ENCODE results near the gene ITPR2.

Gene ITPR2

GRCh38 chr12:26748741-26749431, 84.1 kb downstream of the ITPR2 start:
- H3K4me3 ChIP-seq (ENCODE audit: low read depth in 1 of 5, low read length in 5 of 5): no peak overlapping the region
- H3K27ac ChIP-seq (ENCODE audit: low read depth, low read length): no peak overlapping the region
- H3K9me3 ChIP-seq (ENCODE audit: control insufficient read depth in 5 of 5, low read length in 5 of 5): no peaks in the 10 kb centered on the region
- H3K9ac ChIP-seq (ENCODE audit: low read length in 5 of 5): no peak overlapping the region
- H3K4me1 ChIP-seq (ENCODE audit: control insufficient read depth in 5 of 5, insufficient read depth in 5 of 5, low read length in 5 of 5): peaks cover 0 to 26% (median 13%) of the 10 kb centered on the region in 5 donors
- H3K36me3 ChIP-seq (ENCODE audit: control insufficient read depth in 5 of 5, insufficient read depth in 5 of 5, low read length in 5 of 5): no peaks in the 10 kb centered on the region
- no peaks in the 10 kb centered on the region for H3K27me3 ChIP-seq (ENCODE audit: control insufficient read depth in 5 of 5, insufficient read depth in 4 of 5, low read length in 5 of 5)

- no peaks in the 10 kb centered on the region for H3K36me3 ChIP-seq (ENCODE audit: control insufficient read depth in 5 of 5, insufficient read depth in 5 of 5, low read length in 5 of 5)
- H3K9me3 ChIP-seq (ENCODE audit: control insufficient read depth in 5 of 5, low read length in 5 of 5): no peaks in the 10 kb centered on the region
- H3K4me1 ChIP-seq (ENCODE audit: control insufficient read depth in 5 of 5, insufficient read depth in 5 of 5, low read length in 5 of 5): peaks cover 0 to 26% (median 13%) of the 10 kb centered on the region in 5 donors
Observed at GRCh38 chr12:26748412-26748740, 84.6 kb downstream of the ITPR2 start.

GRCh38 chr12:26746121-26746714, 86.8 kb downstream of the ITPR2 start:
- no peaks in the 10 kb centered on the region for H3K9me3 ChIP-seq (ENCODE audit: control insufficient read depth in 5 of 5, low read length in 5 of 5)
- no peak overlapping the region for H3K4me3 ChIP-seq (ENCODE audit: low read depth in 1 of 5, low read length in 5 of 5)
- H3K27ac ChIP-seq (ENCODE audit: low read depth, low read length): no peak overlapping the region
- H3K4me1 ChIP-seq (ENCODE audit: control insufficient read depth in 5 of 5, insufficient read depth in 5 of 5, low read length in 5 of 5): peaks cover 0 to 26% (median 13%) of the 10 kb centered on the region in 5 donors
- no peak overlapping the region for H3K9ac ChIP-seq (ENCODE audit: low read length in 5 of 5)
- no peaks in the 10 kb centered on the region for H3K36me3 ChIP-seq (ENCODE audit: control insufficient read depth in 5 of 5, insufficient read depth in 5 of 5, low read length in 5 of 5)
- no peaks in the 10 kb centered on the region for H3K27me3 ChIP-seq (ENCODE audit: control insufficient read depth in 5 of 5, insufficient read depth in 4 of 5, low read length in 5 of 5)

More at GRCh38 chr12:26748412-26748740, 84.6 kb downstream of the ITPR2 start:
- no peak overlapping the region for H3K9ac ChIP-seq (ENCODE audit: low read length in 5 of 5)
- H3K4me3 ChIP-seq (ENCODE audit: low read depth in 1 of 5, low read length in 5 of 5): no peak overlapping the region
- no peaks in the 10 kb centered on the region for H3K27me3 ChIP-seq (ENCODE audit: control insufficient read depth in 5 of 5, insufficient read depth in 4 of 5, low read length in 5 of 5)
- no peak overlapping the region for H3K27ac ChIP-seq (ENCODE audit: low read depth, low read length)

DNA sequence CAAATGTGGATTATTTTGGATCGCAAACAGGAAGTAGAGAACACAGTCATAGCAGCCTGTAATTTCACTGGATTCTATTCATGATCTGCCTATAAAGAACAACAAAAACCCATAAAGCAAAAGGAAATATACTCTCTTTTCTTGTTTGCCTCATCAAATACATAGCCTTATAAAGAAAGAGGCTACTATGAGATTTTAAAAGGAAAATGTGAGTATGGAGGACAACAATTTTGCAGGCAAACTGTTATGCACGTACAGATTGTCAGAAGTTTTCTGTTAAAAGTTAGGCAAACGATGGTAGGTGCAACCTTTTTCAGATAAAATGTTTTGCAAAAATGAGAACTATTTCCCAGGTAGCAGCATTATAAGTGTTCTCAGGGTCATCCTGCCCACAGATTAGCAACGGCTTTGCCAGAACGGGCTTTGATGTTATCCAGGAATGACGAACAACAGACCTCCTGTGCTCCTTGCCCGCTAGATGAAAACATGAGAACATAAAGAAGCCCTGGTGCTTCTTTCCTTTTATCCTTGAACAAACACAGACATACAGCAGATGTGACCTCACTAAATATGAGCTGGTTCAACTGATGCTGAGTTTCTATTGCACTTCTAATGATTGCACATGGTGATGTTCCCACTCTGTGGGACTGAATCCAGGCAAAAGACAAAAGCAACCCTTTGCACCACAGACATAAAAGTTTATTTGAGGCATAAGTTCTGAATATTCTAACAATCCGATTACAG, 88.1 kb downstream of the ITPR2 start:
- H3K4me3 ChIP-seq (ENCODE audit: low read depth in 1 of 5, low read length in 5 of 5): no peak overlapping the region
- no peak overlapping the region for H3K9ac ChIP-seq (ENCODE audit: low read length in 5 of 5)
- H3K9me3 ChIP-seq (ENCODE audit: control insufficient read depth in 5 of 5, low read length in 5 of 5): no peaks in the 10 kb centered on the region
- no peaks in the 10 kb centered on the region for H3K27me3 ChIP-seq (ENCODE audit: control insufficient read depth in 5 of 5, insufficient read depth in 4 of 5, low read length in 5 of 5)
- no peak overlapping the region for H3K27ac ChIP-seq (ENCODE audit: low read depth, low read length)
- H3K36me3 ChIP-seq (ENCODE audit: control insufficient read depth in 5 of 5, insufficient read depth in 5 of 5, low read length in 5 of 5): no peaks in the 10 kb centered on the region
- H3K4me1 ChIP-seq (ENCODE audit: control insufficient read depth in 5 of 5, insufficient read depth in 5 of 5, low read length in 5 of 5): peaks cover 0 to 22% (median 13%) of the 10 kb centered on the region in 5 donors

GRCh38 chr12:26744042-26744626, 88.9 kb downstream of the ITPR2 start:
- no peak overlapping the region for H3K27ac ChIP-seq (ENCODE audit: low read depth, low read length)
- H3K4me1 ChIP-seq (ENCODE audit: control insufficient read depth in 5 of 5, insufficient read depth in 5 of 5, low read length in 5 of 5): peaks cover 0 to 22% (median 13%) of the 10 kb centered on the region in 5 donors
- H3K27me3 ChIP-seq (ENCODE audit: control insufficient read depth in 5 of 5, insufficient read depth in 4 of 5, low read length in 5 of 5): no peaks in the 10 kb centered on the region
- H3K9ac ChIP-seq (ENCODE audit: low read length in 5 of 5): no peak overlapping the region
- H3K9me3 ChIP-seq (ENCODE audit: control insufficient read depth in 5 of 5, low read length in 5 of 5): peaks cover 0 to 3% (median 0%) of the 10 kb centered on the region in 5 donors
- no peaks in the 10 kb centered on the region for H3K36me3 ChIP-seq (ENCODE audit: control insufficient read depth in 5 of 5, insufficient read depth in 5 of 5, low read length in 5 of 5)
- H3K4me3 ChIP-seq (ENCODE audit: low read depth in 1 of 5, low read length in 5 of 5): no peak overlapping the region

GRCh38 chr12:26741584-26742227, 91.3 kb downstream of the ITPR2 start:
- no peaks in the 10 kb centered on the region for H3K36me3 ChIP-seq (ENCODE audit: control insufficient read depth in 5 of 5, insufficient read depth in 5 of 5, low read length in 5 of 5)
- peaks cover 0 to 5% (median 0%) of the 10 kb centered on the region in 5 donors for H3K9me3 ChIP-seq (ENCODE audit: control insufficient read depth in 5 of 5, low read length in 5 of 5)
- no peak overlapping the region for H3K9ac ChIP-seq (ENCODE audit: low read length in 5 of 5)
- no peaks in the 10 kb centered on the region for H3K27me3 ChIP-seq (ENCODE audit: control insufficient read depth in 5 of 5, insufficient read depth in 4 of 5, low read length in 5 of 5)
- peaks cover 0 to 19% (median 9%) of the 10 kb centered on the region in 5 donors for H3K4me1 ChIP-seq (ENCODE audit: control insufficient read depth in 5 of 5, insufficient read depth in 5 of 5, low read length in 5 of 5)
- H3K27ac ChIP-seq (ENCODE audit: low read depth, low read length): no peak overlapping the region
- no peak overlapping the region for H3K4me3 ChIP-seq (ENCODE audit: low read depth in 1 of 5, low read length in 5 of 5)

GRCh38 chr12:26740991-26741390, 92.0 kb downstream of the ITPR2 start:
- Histone ChIP-seq H3K27me3 (ENCODE audit: control insufficient read depth in 5 of 5, insufficient read depth in 4 of 5, low read length in 5 of 5) (no peaks in the 10 kb centered on the region), H3K9me3 (ENCODE audit: control insufficient read depth in 5 of 5, low read length in 5 of 5) (peaks cover 0 to 5% (median 0%) of the 10 kb centered on the region in 5 donors), H3K27ac (ENCODE audit: low read depth, low read length) (no peak overlapping the region), H3K4me3 (ENCODE audit: low read depth in 1 of 5, low read length in 5 of 5) (no peak overlapping the region), H3K4me1 (ENCODE audit: control insufficient read depth in 5 of 5, insufficient read depth in 5 of 5, low read length in 5 of 5) (peaks cover 0 to 12% (median 1%) of the 10 kb centered on the region in 5 donors), H3K9ac (ENCODE audit: low read length in 5 of 5) (no peak overlapping the region), H3K36me3 (ENCODE audit: control insufficient read depth in 5 of 5, insufficient read depth in 5 of 5, low read length in 5 of 5) (no peaks in the 10 kb centered on the region)

- Histone ChIP-seq H3K4me1 (ENCODE audit: control insufficient read depth in 5 of 5, insufficient read depth in 5 of 5, low read length in 5 of 5) (peaks cover 0 to 9% (median 0%) of the 10 kb centered on the region in 5 donors), H3K27ac (ENCODE audit: low read depth, low read length) (no peak overlapping the region), H3K36me3 (ENCODE audit: control insufficient read depth in 5 of 5, insufficient read depth in 5 of 5, low read length in 5 of 5) (no peaks in the 10 kb centered on the region), H3K9me3 (ENCODE audit: control insufficient read depth in 5 of 5, low read length in 5 of 5) (peaks cover 0 to 5% (median 0%) of the 10 kb centered on the region in 5 donors), H3K27me3 (ENCODE audit: control insufficient read depth in 5 of 5, insufficient read depth in 4 of 5, low read length in 5 of 5) (no peaks in the 10 kb centered on the region), H3K9ac (ENCODE audit: low read length in 5 of 5) (no peak overlapping the region), H3K4me3 (ENCODE audit: low read depth in 1 of 5, low read length in 5 of 5) (no peak overlapping the region)
Observed at GRCh38 chr12:26740348-26740747, 92.6 kb downstream of the ITPR2 start.

- H3K27ac ChIP-seq (ENCODE audit: low read depth, low read length): no peak overlapping the region
- H3K9ac ChIP-seq (ENCODE audit: low read length in 5 of 5): no peak overlapping the region
- no peaks in the 10 kb centered on the region for H3K27me3 ChIP-seq (ENCODE audit: control insufficient read depth in 5 of 5, insufficient read depth in 4 of 5, low read length in 5 of 5)
- peaks cover 0 to 8% (median 4%) of the 10 kb centered on the region in 5 donors for H3K4me1 ChIP-seq (ENCODE audit: control insufficient read depth in 5 of 5, insufficient read depth in 5 of 5, low read length in 5 of 5)
- no peak overlapping the region for H3K4me3 ChIP-seq (ENCODE audit: low read depth in 1 of 5, low read length in 5 of 5)
- H3K36me3 ChIP-seq (ENCODE audit: control insufficient read depth in 5 of 5, insufficient read depth in 5 of 5, low read length in 5 of 5): no peaks in the 10 kb centered on the region
- H3K9me3 ChIP-seq (ENCODE audit: control insufficient read depth in 5 of 5, low read length in 5 of 5): peaks cover 0 to 5% (median 0%) of the 10 kb centered on the region in 5 donors
Observed at GRCh38 chr12:26737487-26738030, 95.4 kb downstream of the ITPR2 start.

All from subcutaneous abdominal adipose tissue (tissue), 5 donors.